Adrenal gland (tissue), 12 donors: Measurements from ENCODE around the gene ZMYM2. TPM values are rescaled to one million over a fixed set of nuclear protein-coding genes. Genes with fewer than 3 reads are reported as not detected.

Experiments
- DNase-seq, 7 donors: peaks; one replicate each; pipeline ENCODE4 v3.0.0-alpha.2; 2019 to 2020
- H3K27ac ChIP-seq, 5 donors: fragments of 200-600 bp; sonication (generic) in 4 of 5; 1 replicate in 3 of 5; 2 replicates in 2 of 5; pipeline versions ENCODE4 v1.5.1 to v1.8.0; 2016 to 2020; ENCODE audit warnings: mild to moderate bottlenecking in 1 of 5
- H3K27me3 ChIP-seq: fragments of 200-600 bp; 2 replicates; pipeline ENCODE4 v1.8.0; 2021
- H3K36me3 ChIP-seq, 2 donors: fragments of 200-600 bp; replicated peaks in 1 of 2; 1 replicate in 1 of 2; 2 replicates in 1 of 2; pipeline versions ENCODE4 v1.5.1 to v1.8.0; 2018 to 2022
- H3K4me1 ChIP-seq, 2 donors: fragments of 200-600 bp; replicated peaks in 1 of 2; 1 replicate in 1 of 2; 2 replicates in 1 of 2; pipeline versions ENCODE4 v1.5.1 to v1.8.0; 2018 to 2021
- H3K4me3 ChIP-seq, 4 donors: fragments of 200-600 bp; sonication (generic) in 3 of 4; one replicate each; pipeline ENCODE4 v1.5.1; 2016 to 2018
- H3K9me3 ChIP-seq, 3 donors: fragments of 200-600 bp; sonication (generic) in 1 of 3; replicated peaks in 1 of 3; 1 replicate in 2 of 3; 2 replicates in 1 of 3; pipeline versions ENCODE4 v1.5.1 to v1.8.0; 2016 to 2021
- POLR2A ChIP-seq, 2 donors: fragments of 450-650 bp; IDR thresholded peaks; one replicate each; pipeline ENCODE4 v1.6.1; 2017; ENCODE audit warnings: antibody characterized with exemption in 2 of 2, mild to moderate bottlenecking in 2 of 2, moderate library complexity in 1 of 2
- WGBS, 4 donors: extraction: QIAGEN DNeasy Blood & Tissue Kit in 2 of 4; methylation state at CpG; one replicate each; pipeline versions ENCODE4 v1.1.5 to v1.1.7; 2013 to 2017; 5-methylcytosine and 5-hydroxymethylcytosine counted together
- intact Hi-C, 2 donors: fragments of 100-400 bp; cut with DNase I; formaldehyde crosslinking; loops; one replicate each; pipeline versions ENCODE4 v1.14.1 to v1.15.0; 2022 to 2023
- polyA plus RNA-seq, 3 donors: library from polyadenylated mRNA; stranded (reverse); fragments of 200-250 nt in 2 of 3; fragments of 350-450 nt in 1 of 3; fragmentation: Illumina TruSeq in 1 of 3; extraction: RNeasy Lipid Tissue Mini Kit (QIAGEN cat#74804) in 1 of 3; gene quantifications; one replicate each; pipeline ENCODE4 v1.2.3, GENCODE V29; 2013 to 2014
- total RNA-seq, 9 donors: library from RNA; depleted of rRNA in 4 of 9; stranded (reverse); fragments of >200 nt in 4 of 9; fragments of 120-200 nt in 1 of 9; fragmentation: NEBNext Ultra II Directional in 1 of 9; extraction: Animal tissue kit (Norgen Biotek cat#: 25700) in 1 of 9; gene quantifications; one replicate each; pipeline versions ENCODE4 v1.1.0 to v1.2.4, GENCODE V29; 2013 to 2023
- TF ChIP-seq, protein P1 (sequence below), 6 experiments: fragments of 450-650 bp in 4 of 6; fragments of 200-600 bp in 2 of 6; sonication (generic) in 1 of 6; IDR thresholded peaks; 1 replicate in 5 of 6; 2 replicates in 1 of 6; pipeline versions ENCODE4 v1.5.1 to v1.8.0; 2016 to 2021; ENCODE audit warnings: antibody characterized with exemption in 6 of 6, mild to moderate bottlenecking in 2 of 6, moderate library complexity in 1 of 6
- donor health status: healthy with polysubstance abuse.
- donor health status: Bipolar disorder and iron deficiency.
- donor health status: DM: yes; HTN: yes; CAD: no.
- donor health status: DM: no; HTN: no; CAD: no.
- donor health status: DM: no; HTN: no; CAD: no.
- donor health status: DM: yes; HTN: yes; CAD: no.

The ZMYM2 gene
- total and polyA plus RNA-seq, 12 donors = 28.0 to 125 (median 73.8) TPM

DNA sequence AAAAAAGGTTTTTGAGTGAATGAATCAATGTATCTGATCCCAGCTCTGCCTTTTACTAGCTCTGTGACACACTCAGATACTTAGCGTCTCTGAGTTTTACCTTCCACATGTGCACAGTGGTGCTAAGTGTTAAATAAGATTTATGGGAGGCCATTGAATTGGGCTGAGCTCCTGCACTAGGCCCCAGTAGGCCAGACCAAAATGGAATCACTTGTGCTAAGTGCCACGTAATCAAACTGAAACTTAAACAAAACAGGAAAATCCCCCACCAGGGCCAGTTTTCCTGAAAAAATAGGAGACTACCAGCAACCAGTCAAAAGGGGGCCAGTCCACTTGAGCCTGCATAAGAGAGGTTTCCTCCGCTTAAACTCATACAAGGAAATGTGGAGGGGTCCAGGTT is 161.4 kb downstream of the ZMYM2 start:
- Histone ChIP-seq H3K27me3 (no peaks in the 10 kb centered on the region), H3K4me1 (peaks cover 0 to 3% of the 10 kb centered on the region in 2 donors), H3K27ac (peak overlapping the region in 4 of 5 donors; percentile 61 to 88 (median 80)), H3K4me3 (peak overlapping the region in 1 of 4 donors; percentile 39), H3K36me3 (no peaks in the 10 kb centered on the region), H3K9me3 (no peaks in the 10 kb centered on the region)
- no peak for DNase-seq
- TF ChIP-seq, protein P1, sequence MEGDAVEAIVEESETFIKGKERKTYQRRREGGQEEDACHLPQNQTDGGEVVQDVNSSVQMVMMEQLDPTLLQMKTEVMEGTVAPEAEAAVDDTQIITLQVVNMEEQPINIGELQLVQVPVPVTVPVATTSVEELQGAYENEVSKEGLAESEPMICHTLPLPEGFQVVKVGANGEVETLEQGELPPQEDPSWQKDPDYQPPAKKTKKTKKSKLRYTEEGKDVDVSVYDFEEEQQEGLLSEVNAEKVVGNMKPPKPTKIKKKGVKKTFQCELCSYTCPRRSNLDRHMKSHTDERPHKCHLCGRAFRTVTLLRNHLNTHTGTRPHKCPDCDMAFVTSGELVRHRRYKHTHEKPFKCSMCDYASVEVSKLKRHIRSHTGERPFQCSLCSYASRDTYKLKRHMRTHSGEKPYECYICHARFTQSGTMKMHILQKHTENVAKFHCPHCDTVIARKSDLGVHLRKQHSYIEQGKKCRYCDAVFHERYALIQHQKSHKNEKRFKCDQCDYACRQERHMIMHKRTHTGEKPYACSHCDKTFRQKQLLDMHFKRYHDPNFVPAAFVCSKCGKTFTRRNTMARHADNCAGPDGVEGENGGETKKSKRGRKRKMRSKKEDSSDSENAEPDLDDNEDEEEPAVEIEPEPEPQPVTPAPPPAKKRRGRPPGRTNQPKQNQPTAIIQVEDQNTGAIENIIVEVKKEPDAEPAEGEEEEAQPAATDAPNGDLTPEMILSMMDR (IDR thresholded peaks at IDR 0.05) = no peak
- TF ChIP-seq POLR2A (IDR thresholded peaks at IDR 0.05) = no peak
- WGBS, 4 donors = 72 to 83% (median 78%) methylated on average over 3 of the region's 3 CpGs
- intact Hi-C loops = no loop called here

DNA sequence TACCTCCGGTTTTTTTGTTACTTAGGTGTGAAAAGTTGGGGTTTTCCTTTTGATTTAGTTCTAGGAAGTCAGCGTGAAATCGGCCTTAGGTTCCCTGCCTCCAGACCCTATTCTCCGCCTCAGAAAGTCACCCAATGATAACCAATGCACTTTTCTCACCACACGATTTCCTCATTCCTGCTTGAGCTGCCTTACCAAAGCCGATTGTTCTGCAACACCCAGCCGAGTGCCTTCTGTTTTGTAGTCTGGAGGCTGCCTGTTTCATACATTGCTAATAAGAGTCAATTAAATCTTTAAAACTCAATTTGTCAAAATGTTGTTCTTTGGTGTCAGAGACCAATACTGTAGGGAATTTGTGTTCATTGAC is 162.6 kb downstream of the ZMYM2 start:
- TF ChIP-seq, protein P1 (IDR thresholded peaks at IDR 0.05) = no peak
- no peak for TF ChIP-seq POLR2A (IDR thresholded peaks at IDR 0.05)
- Histone ChIP-seq H3K27me3 (no peaks in the 10 kb centered on the region), H3K27ac (peak overlapping the region in 1 of 5 donors; percentile 23), H3K36me3 (no peaks in the 10 kb centered on the region), H3K9me3 (no peaks in the 10 kb centered on the region), H3K4me1 (peaks cover 0 to 9% of the 10 kb centered on the region in 2 donors), H3K4me3 (no peak overlapping the region)
- 39 to 57% (median 51%) methylated on average over 6 to 7 of the region's 7 CpGs for WGBS, 4 donors
- DNase-seq = peak in 1 of 7 donors; percentile 46
- intact Hi-C loops = no loop called here

DNA sequence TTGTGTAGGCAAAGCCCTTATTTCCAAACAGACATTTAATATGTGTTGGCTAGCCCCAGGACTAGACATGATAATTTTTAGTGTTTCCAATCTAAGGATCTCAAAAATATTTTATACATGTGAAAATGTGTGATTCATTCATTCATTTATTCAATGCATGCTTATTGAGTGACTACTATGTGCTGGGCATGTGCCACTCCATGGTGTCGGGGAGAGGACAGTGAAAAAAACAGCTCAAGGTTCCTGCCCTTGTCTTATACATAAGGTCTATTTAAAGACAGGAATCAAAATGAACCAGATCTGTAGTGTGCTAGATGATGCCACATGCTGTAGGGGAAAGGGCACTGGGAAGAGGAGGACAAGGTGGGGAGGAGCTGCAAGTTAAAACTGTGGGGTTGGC is 165.8 kb downstream of the ZMYM2 start:
- DNase-seq = peak in 1 of 7 donors; percentile 39
- intact Hi-C loops = no loop called here
- Histone ChIP-seq H3K27ac (no peak overlapping the region), H3K27me3 (no peaks in the 10 kb centered on the region), H3K36me3 (no peaks in the 10 kb centered on the region), H3K4me1 (peaks cover 11 to 13% of the 10 kb centered on the region in 2 donors), H3K4me3 (no peak overlapping the region), H3K9me3 (no peaks in the 10 kb centered on the region)
- 64 to 81% (median 77%) methylated on average over 1 of the region's 1 CpG for WGBS, 4 donors
- TF ChIP-seq POLR2A (IDR thresholded peaks at IDR 0.05) = no peak
- TF ChIP-seq, protein P1 (IDR thresholded peaks at IDR 0.05) = no peak

DNA sequence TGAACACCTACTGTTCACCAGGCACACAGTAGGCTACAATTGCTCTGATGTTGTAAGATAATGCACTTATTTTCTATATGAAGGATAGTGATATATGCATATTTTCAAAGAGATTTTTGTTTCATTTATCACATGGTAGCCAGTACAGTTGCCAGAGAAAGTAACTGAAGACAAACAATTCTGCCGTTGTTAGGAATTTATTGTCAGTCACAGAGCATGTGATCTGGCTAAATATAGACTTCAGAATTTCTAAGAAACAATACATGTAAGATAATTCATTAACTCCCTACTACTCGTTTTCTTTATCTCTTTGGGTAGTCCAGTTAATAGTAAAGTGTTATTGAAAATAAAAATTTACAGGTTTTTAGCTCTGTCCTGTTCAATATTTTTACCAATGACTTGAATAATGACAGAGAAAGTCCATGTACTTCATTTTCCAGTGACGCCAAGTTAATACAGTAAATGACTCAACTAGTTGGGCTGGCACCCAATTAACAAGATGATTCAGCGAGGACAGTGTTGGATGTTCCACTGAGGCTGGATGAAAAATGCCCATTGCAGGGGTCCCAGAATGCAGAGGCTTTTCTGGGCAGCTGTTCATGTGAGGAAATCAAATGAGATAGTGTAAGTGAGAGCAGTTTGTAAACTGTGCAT is 166.7 kb downstream of the ZMYM2 start:
- Histone ChIP-seq H3K4me1 (peaks cover 11 to 13% of the 10 kb centered on the region in 2 donors), H3K27me3 (no peaks in the 10 kb centered on the region), H3K9me3 (no peaks in the 10 kb centered on the region), H3K36me3 (no peaks in the 10 kb centered on the region), H3K4me3 (no peak overlapping the region), H3K27ac (peak overlapping the region in 3 of 5 donors; percentile 3 to 42 (median 8))
- DNase-seq = peak; percentile 38 to 75 (median 53)
- intact Hi-C loops = no loop called here
- 19 to 23% (median 21%) methylated on average over 4 of the region's 4 CpGs for WGBS, 4 donors
- TF ChIP-seq, protein P1 (IDR thresholded peaks at IDR 0.05) = no peak
- TF ChIP-seq POLR2A (IDR thresholded peaks at IDR 0.05) = no peak
